Adipocyte (in vitro differentiated cells): ENCODE data around the gene OTOGL.
A peak's percentile ranks its signal among the peaks of the same experiment; 100 is the strongest.

Source experiments
- DNase-seq: peaks from one replicate; pipeline ENCODE4 v3.0.0-alpha.2; 2015; ENCODE audit warnings: low read depth
- H3K27me3 ChIP-seq: replicated peaks from 2 replicates; pipeline ENCODE4 v1.7.0; 2013; ENCODE audit warnings: mild to moderate bottlenecking, low read length, moderate library complexity; ENCODE audit not compliant: control insufficient read depth, insufficient read depth
- H3K36me3 ChIP-seq: 2 replicates; pipeline ENCODE4 v1.7.0; 2013; ENCODE audit warnings: low read length, mild to moderate bottlenecking, moderate library complexity; ENCODE audit not compliant: control insufficient read depth, insufficient read depth, severe bottlenecking
- H3K4me1 ChIP-seq: 2 replicates; pipeline ENCODE4 v1.7.0; 2013; ENCODE audit warnings: mild to moderate bottlenecking, low read length, moderate library complexity; ENCODE audit not compliant: control insufficient read depth, insufficient read depth
- H3K4me3 ChIP-seq: 2 replicates; pipeline ENCODE4 v1.7.0; 2013; ENCODE audit warnings: mild to moderate bottlenecking, low read length, moderate library complexity
- H3K9ac ChIP-seq: 2 replicates; pipeline ENCODE4 v1.7.0; 2013; ENCODE audit warnings: mild to moderate bottlenecking, low read length, moderate library complexity
- H3K9me3 ChIP-seq: 2 replicates; pipeline ENCODE4 v1.7.0; 2013; ENCODE audit warnings: mild to moderate bottlenecking, low read length, moderate library complexity; ENCODE audit not compliant: control insufficient read depth

The OTOGL gene

GRCh38 chr12:80099259-80099658 lies at the start of gene OTOGL:
Gene OTOGL, plus strand, starts transcription at chr12:80099537. Its CDS starts 109,895 bp downstream, at chr12:80209432.
- no peaks in the 10 kb centered on the region for H3K9me3 ChIP-seq
- no peak for DNase-seq
- no peaks in the 10 kb centered on the region for H3K36me3 ChIP-seq
- H3K4me1 ChIP-seq: peaks cover 15% of the 10 kb centered on the region
- no peak within 1 kb of the TSS for H3K9ac ChIP-seq
- H3K4me3 ChIP-seq: no peak within 1 kb of the TSS
- no peaks in the 10 kb centered on the region for H3K27me3 ChIP-seq

- Histone ChIP-seq H3K4me1 (peaks cover 19% of the 10 kb centered on the region), H3K36me3 (no peaks in the 10 kb centered on the region), H3K27me3 (no peaks in the 10 kb centered on the region), H3K9ac (no peak overlapping the region), H3K9me3 (no peaks in the 10 kb centered on the region), H3K4me3 (no peak overlapping the region)
- no peak for DNase-seq
These were observed 49.1 kb upstream of the OTOGL start for GRCh38 chr12:80050236-80050635.

DNA sequence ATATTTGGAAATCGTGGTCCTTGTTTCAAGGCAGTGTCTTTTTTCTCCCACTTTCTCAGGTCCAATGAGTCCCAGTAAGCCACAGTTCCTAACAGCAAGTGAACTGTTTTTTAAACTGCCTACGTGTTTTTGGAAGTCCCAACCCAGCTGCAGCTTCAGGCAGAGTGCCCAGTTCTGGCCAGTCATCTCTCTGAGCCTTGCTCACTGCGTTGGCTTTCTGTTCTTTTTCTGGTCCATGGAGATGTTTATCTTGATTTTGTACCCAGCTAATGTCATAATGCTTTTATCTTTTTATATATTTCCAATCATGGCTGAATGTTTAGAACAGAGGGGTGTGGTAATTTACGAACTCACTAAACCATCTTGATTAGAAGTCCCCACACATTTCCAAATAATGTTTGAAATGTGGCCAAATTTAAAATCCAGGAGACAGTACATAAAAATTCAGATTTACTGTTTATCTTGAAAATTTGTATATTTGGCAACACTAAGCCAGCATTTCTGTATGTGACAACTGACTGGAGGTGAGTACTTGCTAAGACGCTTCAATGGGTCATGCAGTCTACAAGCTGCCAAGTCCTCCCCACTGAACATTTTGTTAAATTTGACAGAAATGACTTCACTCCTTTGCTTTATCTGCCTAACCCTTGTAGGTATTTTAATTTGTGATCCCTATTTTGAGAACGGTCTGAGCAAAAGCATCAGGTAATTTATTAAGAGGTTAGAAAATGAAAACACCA lies 46.1 kb upstream of the OTOGL start:
- H3K4me3 ChIP-seq: peak overlapping the region; percentile 35
- H3K9me3 ChIP-seq: no peaks in the 10 kb centered on the region
- peaks cover 12% of the 10 kb centered on the region for H3K4me1 ChIP-seq
- no peaks in the 10 kb centered on the region for H3K27me3 ChIP-seq
- H3K36me3 ChIP-seq: no peaks in the 10 kb centered on the region
- peak; percentile 91 for DNase-seq
- peak overlapping the region; percentile 8 for H3K9ac ChIP-seq

GRCh38 chr12:80056232-80056631 lies 43.1 kb upstream of the OTOGL start:
- Histone ChIP-seq H3K4me1 (peaks cover 12% of the 10 kb centered on the region), H3K27me3 (no peaks in the 10 kb centered on the region), H3K9ac (no peak overlapping the region), H3K36me3 (no peaks in the 10 kb centered on the region), H3K9me3 (no peaks in the 10 kb centered on the region), H3K4me3 (no peak overlapping the region)
- DNase-seq: no peak

GRCh38 chr12:80056845-80057244 lies 42.5 kb upstream of the OTOGL start:
- Histone ChIP-seq H3K36me3 (no peaks in the 10 kb centered on the region), H3K27me3 (no peaks in the 10 kb centered on the region), H3K9ac (no peak overlapping the region), H3K4me1 (peaks cover 12% of the 10 kb centered on the region), H3K9me3 (no peaks in the 10 kb centered on the region), H3K4me3 (no peak overlapping the region)
- no peak for DNase-seq

GRCh38 chr12:80058586-80058985 lies 40.8 kb upstream of the OTOGL start:
- no peak overlapping the region for H3K4me3 ChIP-seq
- H3K36me3 ChIP-seq: no peaks in the 10 kb centered on the region
- no peaks in the 10 kb centered on the region for H3K27me3 ChIP-seq
- DNase-seq: no peak
- no peaks in the 10 kb centered on the region for H3K9me3 ChIP-seq
- peaks cover under 1% of the 10 kb centered on the region for H3K4me1 ChIP-seq
- no peak overlapping the region for H3K9ac ChIP-seq

- DNase-seq: no peak
- Histone ChIP-seq H3K36me3 (no peaks in the 10 kb centered on the region), H3K4me3 (no peak overlapping the region)
These were observed 40.2 kb upstream of the OTOGL start for GRCh38 chr12:80059102-80059501.

DNA sequence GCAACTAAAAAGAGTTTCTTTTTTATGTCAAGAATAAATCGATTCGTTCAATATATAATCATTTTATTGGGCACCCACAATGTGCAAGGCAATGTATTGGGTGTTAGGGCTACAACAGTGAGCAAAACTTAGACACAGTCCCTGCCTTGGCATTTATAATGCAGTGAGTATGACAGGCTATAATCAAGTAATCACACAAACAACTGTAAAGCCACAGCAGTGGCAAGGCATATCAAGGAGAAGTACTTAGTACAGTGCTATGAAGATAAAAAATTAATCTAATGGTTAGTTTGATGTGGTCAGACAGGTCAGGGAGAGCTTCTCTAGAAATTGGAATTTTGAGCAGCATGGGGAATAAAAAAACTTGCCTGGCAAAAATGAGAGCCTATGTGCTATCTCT lies 39.5 kb upstream of the OTOGL start:
- H3K9ac ChIP-seq: no peak overlapping the region
- no peaks in the 10 kb centered on the region for H3K27me3 ChIP-seq
- H3K4me3 ChIP-seq: no peak overlapping the region
- DNase-seq: no peak
- no peaks in the 10 kb centered on the region for H3K9me3 ChIP-seq
- H3K4me1 ChIP-seq: no peaks in the 10 kb centered on the region
- no peaks in the 10 kb centered on the region for H3K36me3 ChIP-seq

More at GRCh38 chr12:80059102-80059501, 40.2 kb upstream of the OTOGL start:
- no peaks in the 10 kb centered on the region for H3K9me3 ChIP-seq
- H3K4me1 ChIP-seq: no peaks in the 10 kb centered on the region
- H3K9ac ChIP-seq: no peak overlapping the region
- H3K27me3 ChIP-seq: no peaks in the 10 kb centered on the region

DNA sequence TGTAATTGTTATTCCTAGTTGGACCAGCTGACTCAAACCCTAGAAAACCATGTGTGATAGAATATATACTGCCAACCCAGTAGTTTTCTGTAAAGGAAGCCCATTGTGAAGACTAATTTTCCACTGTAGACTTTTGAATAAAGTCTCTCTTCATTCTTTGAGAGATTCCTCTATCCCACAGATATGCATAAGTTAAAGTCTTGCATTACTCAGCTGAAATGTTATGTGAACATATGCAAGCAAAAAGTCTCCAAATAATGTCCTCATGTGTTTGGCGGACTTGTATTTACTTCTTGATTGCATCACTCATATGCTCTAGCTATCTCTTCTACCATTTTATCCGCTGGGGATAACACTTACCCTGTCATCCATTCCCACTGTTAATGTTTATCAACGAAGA lies 35.1 kb upstream of the OTOGL start:
- Histone ChIP-seq H3K36me3 (no peaks in the 10 kb centered on the region), H3K4me1 (no peaks in the 10 kb centered on the region), H3K4me3 (no peak overlapping the region), H3K9me3 (no peaks in the 10 kb centered on the region), H3K27me3 (no peaks in the 10 kb centered on the region), H3K9ac (no peak overlapping the region)
- peak; percentile 76 for DNase-seq

GRCh38 chr12:80064951-80065350 lies 34.4 kb upstream of the OTOGL start:
- H3K9me3 ChIP-seq: no peaks in the 10 kb centered on the region
- no peak overlapping the region for H3K9ac ChIP-seq
- no peaks in the 10 kb centered on the region for H3K36me3 ChIP-seq
- no peak for DNase-seq
- H3K4me1 ChIP-seq: peaks cover 5% of the 10 kb centered on the region
- no peaks in the 10 kb centered on the region for H3K27me3 ChIP-seq
- H3K4me3 ChIP-seq: no peak overlapping the region

- Histone ChIP-seq H3K9me3 (no peaks in the 10 kb centered on the region), H3K27me3 (no peaks in the 10 kb centered on the region), H3K9ac (no peak overlapping the region), H3K4me1 (peaks cover 6% of the 10 kb centered on the region), H3K4me3 (no peak overlapping the region), H3K36me3 (no peaks in the 10 kb centered on the region)
- no peak for DNase-seq
These were observed 31.2 kb upstream of the OTOGL start for GRCh38 chr12:80068173-80068572.
